Epithelial cell of esophagus (primary cell): Measurements from ENCODE around the gene PEMT.

Source experiments
- DNase-seq: peaks from one replicate; pipeline ENCODE4 v3.0.0; 2010; ENCODE audit warnings: low read depth
- H3K4me3 ChIP-seq: 2 replicates; pipeline ENCODE4 v1.5.1; 2011; ENCODE audit warnings: mild to moderate bottlenecking, low read length, control low read depth
- CTCF ChIP-seq: IDR thresholded peaks from 2 replicates; pipeline ENCODE4 v1.5.1; 2011; ENCODE audit warnings: low read depth, mild to moderate bottlenecking, low read length, control low read depth, inconsistent platforms; ENCODE audit not compliant: insufficient read depth; ENCODE audit errors: missing control alignments

Gene PEMT

GRCh38 chr17:17564896-17565295, 26.6 kb downstream of the PEMT start:
- no peak overlapping the region for H3K4me3 ChIP-seq
- TF ChIP-seq CTCF = no peak
- DNase-seq = no peak

DNA sequence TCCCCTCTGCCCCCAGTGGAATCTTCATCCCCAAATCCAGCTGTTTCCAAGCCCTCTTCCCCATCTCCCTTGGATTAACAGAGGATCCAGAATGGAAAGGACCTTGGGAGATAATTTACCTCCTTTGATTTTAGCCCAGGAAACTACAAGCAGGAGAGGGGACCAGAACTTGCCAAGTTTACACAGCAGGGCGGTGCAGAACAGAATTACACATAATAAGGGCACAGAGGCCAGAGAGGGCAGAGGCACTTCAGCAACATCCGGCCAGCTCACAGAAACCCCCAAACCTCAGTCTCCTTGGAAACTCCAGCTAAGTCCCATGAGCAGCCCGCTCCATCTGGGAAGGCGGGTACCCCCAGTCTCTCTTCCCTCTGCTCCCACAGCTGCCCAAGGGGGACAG, 27.2 kb downstream of the PEMT start:
- no peak for DNase-seq
- no peak overlapping the region for H3K4me3 ChIP-seq
- TF ChIP-seq CTCF = no peak

DNA sequence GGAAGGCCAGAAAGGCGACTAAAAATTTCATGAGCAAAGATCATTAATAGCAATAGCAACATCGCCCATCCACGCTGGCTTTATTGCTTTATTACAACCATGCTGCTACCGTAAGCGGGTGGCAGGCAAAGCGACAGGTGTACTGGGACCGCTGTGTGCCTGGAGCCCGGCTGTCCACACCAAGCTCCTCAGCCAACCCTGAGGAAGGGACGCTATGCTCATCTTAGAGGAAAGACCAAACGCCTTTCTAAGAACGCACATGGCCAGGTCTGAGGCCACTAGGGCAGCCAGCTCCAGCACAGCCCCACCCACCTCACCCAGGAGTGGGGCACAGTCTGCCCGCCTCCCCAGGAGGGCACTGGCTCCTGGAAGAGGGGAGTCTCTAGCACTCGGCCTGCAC, 28.0 kb downstream of the PEMT start:
- no peak for DNase-seq

GRCh38 chr17:17562146-17562511, 29.4 kb downstream of the PEMT start:
- DNase-seq = no peak
- H3K4me3 ChIP-seq = no peak overlapping the region
- no peak for TF ChIP-seq CTCF

More for the DNA sequence above, 28.0 kb downstream of the PEMT start:
- no peak overlapping the region for H3K4me3 ChIP-seq
- TF ChIP-seq CTCF = no peak

- no peak overlapping the region for H3K4me3 ChIP-seq
- TF ChIP-seq CTCF = no peak
- peak; percentile 67 for DNase-seq
These were observed 29.9 kb downstream of the PEMT start for GRCh38 chr17:17561408-17562145.

GRCh38 chr17:17560975-17561374, 30.5 kb downstream of the PEMT start:
- no peak for TF ChIP-seq CTCF
- no peak overlapping the region for H3K4me3 ChIP-seq
- DNase-seq = no peak

DNA sequence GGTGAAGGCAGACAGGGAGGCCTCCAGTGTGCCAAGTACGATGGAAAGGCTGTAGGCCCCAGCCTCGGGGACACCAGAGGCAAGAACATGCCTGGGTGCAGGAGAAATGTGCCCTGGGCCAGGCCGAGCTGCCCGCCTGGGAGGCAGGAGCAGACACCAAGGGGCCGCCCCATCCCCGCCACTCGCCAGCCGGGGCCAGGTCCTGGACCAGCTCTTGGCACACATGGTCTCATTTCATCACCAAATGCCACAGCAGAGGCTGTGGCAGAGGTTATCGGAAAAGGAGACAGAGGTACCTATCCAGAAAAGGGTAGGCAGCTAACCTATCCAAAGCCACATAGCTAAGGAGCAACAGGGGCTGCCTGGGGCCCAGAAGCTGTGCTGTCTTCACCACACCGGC, 31.3 kb downstream of the PEMT start:
- no peak for DNase-seq
- H3K4me3 ChIP-seq = no peak overlapping the region
- no peak for TF ChIP-seq CTCF
